ENCODE results near the gene RBM33.

GRCh38 chr7:155717010-155717744 lies 72.7 kb downstream of the RBM33 start:
- TF ChIP-seq CTCF (IDR thresholded peaks at IDR 0.05) (no peak), POLR2AphosphoS5 (IDR thresholded peaks at IDR 0.05) (no peak), POLR2A (IDR thresholded peaks at IDR 0.05; ENCODE audit: low read depth) (no peak), EP300 (IDR thresholded peaks at IDR 0.05) (no peak)

Measured in esophagus muscularis mucosa (tissue), 4 donors.